SH-SY5Y (cell line): ENCODE measurements around the gene HNF1A.

Experiments used
- GATA2 ChIP-seq: IDR thresholded peaks from 2 replicates; pipeline ENCODE4 v1.6.1; 2011; ENCODE audit warnings: mild to moderate bottlenecking, low read depth, low read length
- GATA3 ChIP-seq: IDR thresholded peaks from 2 replicates; pipeline ENCODE4 v1.6.1; 2011; ENCODE audit warnings: low read depth, mild to moderate bottlenecking, low read length, moderate library complexity

The HNF1A gene

GRCh38 chr12:120979220-120979861 is 998 bp downstream of the HNF1A start:
- TF ChIP-seq GATA2 = no peak
- TF ChIP-seq GATA3 = no peak

DNA sequence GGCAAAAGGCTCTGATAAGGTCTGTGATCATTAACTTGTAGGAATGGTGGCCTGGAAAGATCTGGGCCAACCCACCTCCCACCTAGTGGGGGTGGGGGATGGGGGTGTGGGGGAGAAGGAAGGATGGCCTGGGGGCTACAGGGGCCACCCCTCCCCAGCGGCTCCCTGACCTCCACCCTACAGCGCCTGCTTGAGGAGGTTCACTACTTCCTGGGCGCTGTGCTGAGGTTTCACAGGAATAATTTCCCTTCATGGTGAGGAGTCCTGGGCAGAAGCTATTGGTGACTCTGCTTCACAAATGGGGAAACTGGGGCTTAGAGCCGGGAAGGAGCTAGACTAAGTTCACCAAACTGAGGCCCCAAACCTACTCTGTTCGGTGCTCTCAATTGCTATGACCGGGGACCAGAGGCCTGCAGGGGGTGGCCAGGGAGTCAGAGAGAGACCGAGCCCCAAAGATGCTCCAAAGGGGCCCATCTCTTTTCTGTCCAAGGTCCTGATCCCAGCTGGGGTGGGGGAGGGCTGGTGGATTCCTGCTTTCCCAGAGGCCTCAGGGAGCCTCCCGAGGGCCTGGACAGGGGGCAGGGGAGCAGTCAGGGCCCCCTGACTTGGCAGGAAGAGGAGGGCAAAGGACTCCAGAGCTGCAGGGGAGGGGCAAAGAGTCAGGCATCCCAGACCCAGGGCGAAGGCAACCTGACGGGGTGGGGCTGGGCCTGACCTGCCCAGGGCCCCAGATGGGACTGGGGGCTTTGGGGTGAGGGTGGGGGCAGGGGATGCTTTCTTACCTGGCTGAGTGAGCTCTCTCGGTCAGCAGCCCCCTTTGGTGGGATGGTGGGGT is 1.7 kb downstream of the HNF1A start:
- TF ChIP-seq GATA2 = no peak
- TF ChIP-seq GATA3 = no peak

DNA sequence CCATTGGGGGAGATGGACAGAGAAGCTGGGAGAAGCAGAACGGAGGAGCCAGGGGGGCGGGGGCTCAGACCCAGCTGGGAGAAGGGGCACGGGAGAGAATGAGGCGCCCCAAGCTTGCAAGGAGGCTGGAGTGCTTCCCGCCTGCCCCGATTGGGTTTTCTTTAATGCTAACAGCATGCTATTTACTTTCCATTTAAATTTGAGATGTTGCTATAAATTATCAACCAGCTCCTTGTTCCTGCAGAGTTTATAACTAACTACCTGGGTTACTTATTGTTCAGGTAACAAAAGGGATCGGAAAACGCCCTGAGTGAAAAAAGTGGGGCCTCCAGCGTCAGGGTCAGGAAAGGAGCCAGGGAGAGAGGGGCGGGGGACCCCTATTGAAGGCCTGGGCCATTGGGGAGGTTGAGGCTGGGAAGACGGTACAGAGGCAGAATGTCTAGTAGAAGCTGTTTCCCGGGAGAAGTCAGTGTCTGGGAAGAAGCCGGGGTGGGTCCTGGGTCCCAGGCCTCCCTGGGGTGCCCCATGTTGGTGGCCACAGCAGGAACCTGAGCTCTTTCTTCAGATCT is 2.5 kb downstream of the HNF1A start:
- no peak for TF ChIP-seq GATA2
- TF ChIP-seq GATA3 = no peak

- TF ChIP-seq GATA2 = no peak
- TF ChIP-seq GATA3 = no peak
These were observed 3.1 kb downstream of the HNF1A start for GRCh38 chr12:120981407-120981941.

- TF ChIP-seq GATA3 (no peak), GATA2 (no peak)
These were observed 4.3 kb downstream of the HNF1A start for GRCh38 chr12:120982659-120983058.

DNA sequence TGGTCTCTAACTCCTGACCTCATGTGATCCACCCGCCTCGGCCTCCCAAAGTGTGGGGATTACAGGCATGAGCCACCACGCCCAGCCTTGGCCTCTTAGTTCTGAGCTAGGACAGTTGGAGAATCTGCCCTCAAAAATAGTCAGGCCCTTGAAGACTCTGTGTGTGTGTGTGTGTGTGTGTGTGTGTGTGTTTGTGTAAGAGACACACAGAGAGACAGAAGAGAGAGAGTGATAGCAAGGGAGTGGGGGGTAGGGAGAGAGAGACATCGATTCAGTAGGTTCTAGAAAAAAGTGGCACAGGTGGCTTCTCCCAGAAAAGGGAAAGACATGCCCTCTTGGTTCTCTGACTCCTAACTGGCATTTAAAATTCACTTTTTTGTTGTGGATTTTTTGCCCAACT is 5.4 kb downstream of the HNF1A start:
- no peak for TF ChIP-seq GATA3
- TF ChIP-seq GATA2 = no peak

DNA sequence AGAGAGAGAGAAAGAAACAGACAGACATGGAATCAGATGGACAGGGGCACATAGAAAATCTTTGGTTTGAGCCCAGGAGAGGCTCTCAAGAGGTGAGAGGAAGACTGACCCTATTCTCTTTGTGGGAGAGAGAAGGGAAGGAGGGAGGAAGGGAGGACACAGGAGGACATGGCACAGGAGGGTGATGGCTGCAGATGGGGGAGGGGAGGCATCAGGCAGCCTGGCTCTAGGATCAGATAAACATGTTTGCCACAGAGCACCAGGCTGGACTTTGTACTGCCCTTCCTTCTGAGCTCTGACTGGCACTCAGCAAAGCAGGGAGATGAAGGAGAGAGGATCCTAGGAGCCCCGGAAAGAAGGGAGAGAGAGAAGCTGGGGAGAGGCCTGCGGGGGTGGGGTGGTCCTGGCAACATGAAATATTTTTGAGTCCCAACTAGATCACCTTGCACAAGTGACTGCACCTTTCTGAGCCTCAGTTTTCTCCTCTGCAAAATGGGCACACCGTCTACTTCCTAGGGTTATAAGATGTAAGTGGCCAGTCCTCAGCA is 6.1 kb downstream of the HNF1A start:
- TF ChIP-seq GATA2 = peak; percentile 68
- no peak for TF ChIP-seq GATA3

- no peak for TF ChIP-seq GATA3
- TF ChIP-seq GATA2 = no peak
These were observed 9.9 kb downstream of the HNF1A start for GRCh38 chr12:120988234-120988633.

DNA sequence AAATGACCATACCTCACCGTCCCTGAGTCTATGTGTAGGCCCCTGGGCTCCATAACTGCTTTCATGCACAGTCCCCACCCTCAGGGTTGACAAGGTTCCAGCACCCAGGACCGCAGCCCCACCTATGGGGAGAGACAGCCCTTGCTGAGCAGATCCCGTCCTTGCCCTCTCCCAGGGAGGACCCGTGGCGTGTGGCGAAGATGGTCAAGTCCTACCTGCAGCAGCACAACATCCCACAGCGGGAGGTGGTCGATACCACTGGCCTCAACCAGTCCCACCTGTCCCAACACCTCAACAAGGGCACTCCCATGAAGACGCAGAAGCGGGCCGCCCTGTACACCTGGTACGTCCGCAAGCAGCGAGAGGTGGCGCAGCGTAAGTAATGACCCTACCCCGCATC is 10.3 kb downstream of the HNF1A start:
- TF ChIP-seq GATA3 = no peak
- TF ChIP-seq GATA2 = no peak

DNA sequence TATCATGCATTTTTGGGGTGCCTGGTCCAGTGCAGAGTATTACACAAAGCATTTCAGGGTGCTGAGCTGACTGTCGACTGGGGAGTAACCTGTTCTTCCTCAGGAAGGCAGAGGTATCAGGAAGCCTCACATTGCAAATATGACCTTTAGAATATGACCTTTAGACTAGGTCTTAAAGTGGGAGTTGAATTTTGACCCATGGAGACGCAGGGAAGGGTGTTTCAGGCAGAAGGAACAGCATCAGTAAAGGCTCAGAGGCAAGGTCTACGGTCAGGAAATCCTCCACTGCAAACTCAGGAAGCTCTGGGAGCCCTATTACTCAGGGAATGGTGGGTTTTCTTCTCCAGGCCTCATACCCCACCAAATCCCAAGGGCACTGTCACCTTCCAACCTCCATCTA is 11.3 kb downstream of the HNF1A start:
- TF ChIP-seq GATA3 (no peak), GATA2 (no peak)

DNA sequence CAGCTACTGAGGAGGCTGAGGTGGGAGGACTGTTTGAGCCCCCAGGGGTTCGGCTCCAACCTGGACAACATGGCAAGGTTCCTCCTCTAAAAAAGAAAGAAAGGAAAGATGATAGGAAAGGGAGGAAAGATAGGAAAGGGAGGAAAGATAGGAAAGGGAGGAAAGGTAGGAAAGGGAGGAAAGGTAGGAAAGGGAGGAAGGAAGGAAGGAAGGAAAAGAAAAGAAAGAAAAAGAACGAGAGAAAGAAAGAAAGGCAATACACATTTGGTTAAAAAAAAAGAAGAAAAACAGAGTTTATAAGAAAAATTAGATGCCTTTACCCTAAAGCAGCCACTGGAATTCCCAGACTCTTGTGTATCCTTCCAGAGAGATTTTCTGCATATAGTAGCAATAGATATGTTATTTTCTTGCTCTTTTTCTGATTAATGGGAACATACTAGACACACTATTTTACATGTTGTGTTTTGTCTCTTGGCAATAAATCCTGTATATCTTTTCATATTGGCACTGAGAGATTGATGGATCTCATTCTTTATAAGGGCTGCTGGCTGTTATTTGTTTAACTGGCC is 12.2 kb downstream of the HNF1A start:
- TF ChIP-seq GATA2 = no peak
- no peak for TF ChIP-seq GATA3

- no peak for TF ChIP-seq GATA3
- no peak for TF ChIP-seq GATA2
These were observed 13.6 kb downstream of the HNF1A start for GRCh38 chr12:120991965-120992364.

DNA sequence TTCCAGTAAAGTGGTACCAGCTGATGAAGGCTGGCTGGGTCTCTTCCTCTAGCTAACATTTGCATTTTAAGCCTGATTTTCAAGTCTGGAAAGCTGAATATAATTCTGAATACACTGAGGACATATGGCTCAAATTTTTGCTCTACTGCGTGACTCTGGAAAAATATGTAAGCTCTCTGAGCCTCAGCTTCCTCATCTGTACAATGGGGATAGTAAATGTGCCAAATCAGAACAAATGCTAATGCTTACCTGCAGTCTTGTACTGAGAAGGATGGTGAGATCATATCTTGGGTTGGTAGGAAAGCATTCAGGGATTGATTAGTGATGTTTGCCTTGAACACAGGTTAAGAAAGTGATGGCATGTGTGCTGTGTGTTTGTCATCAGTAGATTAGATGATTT is 14.6 kb downstream of the HNF1A start:
- TF ChIP-seq GATA2 = no peak
- TF ChIP-seq GATA3 = no peak

DNA sequence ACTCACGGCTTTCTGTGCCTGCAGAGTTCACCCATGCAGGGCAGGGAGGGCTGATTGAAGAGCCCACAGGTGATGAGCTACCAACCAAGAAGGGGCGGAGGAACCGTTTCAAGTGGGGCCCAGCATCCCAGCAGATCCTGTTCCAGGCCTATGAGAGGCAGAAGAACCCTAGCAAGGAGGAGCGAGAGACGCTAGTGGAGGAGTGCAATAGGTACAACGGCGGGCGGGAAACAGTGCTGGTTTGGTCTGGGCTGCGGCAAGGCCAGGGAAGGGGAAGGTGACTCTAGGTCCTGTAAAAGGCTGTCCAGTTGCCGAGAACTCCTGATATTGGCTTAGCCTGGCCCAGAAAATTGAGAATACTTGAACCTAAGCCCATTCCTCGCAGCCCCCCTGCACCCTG is 15.2 kb downstream of the HNF1A start:
- TF ChIP-seq GATA3 (no peak), GATA2 (no peak)

DNA sequence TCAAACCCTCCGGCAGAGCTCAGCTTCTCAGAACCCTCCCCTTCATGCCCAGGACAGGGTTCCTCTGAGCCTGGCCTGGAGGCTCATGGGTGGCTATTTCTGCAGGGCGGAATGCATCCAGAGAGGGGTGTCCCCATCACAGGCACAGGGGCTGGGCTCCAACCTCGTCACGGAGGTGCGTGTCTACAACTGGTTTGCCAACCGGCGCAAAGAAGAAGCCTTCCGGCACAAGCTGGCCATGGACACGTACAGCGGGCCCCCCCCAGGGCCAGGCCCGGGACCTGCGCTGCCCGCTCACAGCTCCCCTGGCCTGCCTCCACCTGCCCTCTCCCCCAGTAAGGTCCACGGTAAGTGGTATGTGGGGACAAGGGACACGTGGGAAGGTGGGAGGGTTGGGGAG is 15.7 kb downstream of the HNF1A start:
- TF ChIP-seq GATA2 (no peak), GATA3 (no peak)
